C1 segment of cervical spinal cord (tissue), 14 donors: ENCODE data around the gene EDC4.
"Not testable (repeated sequence)": the region's sequence is repeated elsewhere in the genome, so short reads cannot be mapped to it uniquely, and the experiment has no call there.

Experiments used
- DNase-seq, 14 donors: peaks; one replicate each; lab custom pipeline; 2025; lab: John Stamatoyannopoulos, UW

The EDC4 gene

GRCh38 chr16:67847064-67847861, 25.6 kb upstream of the EDC4 start, which contains the start of gene CENPT:
Gene CENPT (minus strand): TSS chr16:67847693. CDS start chr16:67833859, 13,834 bp downstream.
- peak in 4 of 14 donors; percentile 57 to 82 (median 70) for DNase-seq

- no peak for DNase-seq
Measured at GRCh38 chr16:67848118-67848517, 24.7 kb upstream of the EDC4 start.

- no peak for DNase-seq
Measured at GRCh38 chr16:67853670-67854069, 19.2 kb upstream of the EDC4 start.

GRCh38 chr16:67855789-67856188, 17.1 kb upstream of the EDC4 start:
- no peak for DNase-seq

GRCh38 chr16:67856927-67857546, 15.8 kb upstream of the EDC4 start:
- DNase-seq, result no peak

- peak in 5 of 14 donors; percentile 1 to 58 (median 10) for DNase-seq
Measured at GRCh38 chr16:67857547-67858233, 15.2 kb upstream of the EDC4 start.

DNA sequence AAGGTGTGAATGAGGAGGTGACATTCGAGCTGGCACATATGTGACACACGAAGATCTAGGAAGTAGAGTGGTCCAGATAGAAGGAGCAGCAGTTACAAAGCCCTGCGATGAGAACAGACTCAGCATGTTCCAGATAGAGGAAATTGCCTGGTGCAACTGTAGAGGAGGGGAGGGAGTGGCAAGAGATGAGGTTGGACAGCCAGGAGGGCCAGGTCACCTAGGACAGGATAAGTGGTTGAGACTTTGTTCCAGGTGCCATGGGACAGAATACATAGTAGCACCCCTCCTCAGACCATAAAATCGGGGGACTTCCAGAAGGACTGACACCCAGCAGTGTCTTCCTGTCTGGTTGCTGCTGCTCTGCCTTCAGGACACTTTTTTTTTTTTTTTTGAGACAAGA, 14.4 kb upstream of the EDC4 start:
- no peak for DNase-seq

DNA sequence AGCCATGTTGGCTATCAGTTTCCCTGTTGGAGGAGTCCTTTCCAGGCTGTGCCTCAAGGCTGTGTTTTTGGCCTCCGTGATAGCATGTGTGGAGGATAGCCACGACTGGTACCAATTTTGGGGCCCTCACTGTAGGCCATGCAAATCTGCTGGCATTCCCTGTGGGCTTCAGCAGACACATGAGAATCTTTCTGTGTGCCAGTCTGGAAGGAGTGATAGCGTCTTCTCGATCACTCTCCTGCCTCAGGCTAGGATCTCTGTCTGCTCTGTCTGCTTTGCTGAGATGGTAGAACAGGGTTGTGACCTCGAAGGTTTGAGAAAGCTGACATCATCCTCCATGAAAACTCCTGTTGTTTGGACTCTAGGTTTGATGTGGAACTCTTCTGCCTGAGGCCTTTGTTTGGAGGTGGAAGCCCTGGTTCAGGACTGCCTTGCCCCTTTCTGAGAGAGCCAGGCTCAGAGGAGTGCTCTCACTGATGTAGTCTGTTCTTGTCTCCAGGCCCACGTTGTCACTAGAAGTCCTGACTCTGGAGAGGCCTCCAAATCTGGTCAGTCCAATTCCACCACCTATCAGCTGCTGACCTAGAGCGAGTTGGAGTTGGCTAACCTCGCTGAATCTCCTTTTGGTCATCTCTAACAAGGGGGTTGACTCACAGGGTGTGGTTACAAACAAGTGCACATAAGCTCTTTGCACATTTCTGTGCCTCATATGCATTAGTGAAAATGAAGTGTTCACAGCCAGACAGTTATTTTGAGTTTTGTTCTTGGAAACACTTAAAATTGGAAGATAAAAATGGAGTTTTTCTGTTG, 12.1 kb upstream of the EDC4 start:
- no peak for DNase-seq

DNA sequence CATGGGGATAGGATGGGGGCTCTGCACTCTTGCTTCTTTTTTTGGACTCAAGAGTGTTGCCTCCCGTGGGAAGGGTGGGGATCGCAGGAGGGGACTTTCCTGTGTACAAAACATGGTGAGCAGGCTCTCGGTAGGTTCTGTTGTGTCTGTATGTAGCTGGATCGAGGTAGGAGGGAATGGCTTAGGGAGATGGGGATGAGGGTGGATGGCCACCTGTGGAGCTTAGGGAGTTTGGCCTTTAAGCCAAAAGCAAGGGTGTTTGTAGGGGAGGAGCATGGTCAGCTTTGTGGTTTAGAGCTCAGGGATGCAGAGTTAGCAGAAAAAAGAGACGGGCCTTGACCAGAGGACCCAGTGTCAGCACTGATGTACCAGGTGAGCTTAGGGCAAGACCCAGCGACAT, 11.0 kb upstream of the EDC4 start:
- DNase-seq, result no peak

DNA sequence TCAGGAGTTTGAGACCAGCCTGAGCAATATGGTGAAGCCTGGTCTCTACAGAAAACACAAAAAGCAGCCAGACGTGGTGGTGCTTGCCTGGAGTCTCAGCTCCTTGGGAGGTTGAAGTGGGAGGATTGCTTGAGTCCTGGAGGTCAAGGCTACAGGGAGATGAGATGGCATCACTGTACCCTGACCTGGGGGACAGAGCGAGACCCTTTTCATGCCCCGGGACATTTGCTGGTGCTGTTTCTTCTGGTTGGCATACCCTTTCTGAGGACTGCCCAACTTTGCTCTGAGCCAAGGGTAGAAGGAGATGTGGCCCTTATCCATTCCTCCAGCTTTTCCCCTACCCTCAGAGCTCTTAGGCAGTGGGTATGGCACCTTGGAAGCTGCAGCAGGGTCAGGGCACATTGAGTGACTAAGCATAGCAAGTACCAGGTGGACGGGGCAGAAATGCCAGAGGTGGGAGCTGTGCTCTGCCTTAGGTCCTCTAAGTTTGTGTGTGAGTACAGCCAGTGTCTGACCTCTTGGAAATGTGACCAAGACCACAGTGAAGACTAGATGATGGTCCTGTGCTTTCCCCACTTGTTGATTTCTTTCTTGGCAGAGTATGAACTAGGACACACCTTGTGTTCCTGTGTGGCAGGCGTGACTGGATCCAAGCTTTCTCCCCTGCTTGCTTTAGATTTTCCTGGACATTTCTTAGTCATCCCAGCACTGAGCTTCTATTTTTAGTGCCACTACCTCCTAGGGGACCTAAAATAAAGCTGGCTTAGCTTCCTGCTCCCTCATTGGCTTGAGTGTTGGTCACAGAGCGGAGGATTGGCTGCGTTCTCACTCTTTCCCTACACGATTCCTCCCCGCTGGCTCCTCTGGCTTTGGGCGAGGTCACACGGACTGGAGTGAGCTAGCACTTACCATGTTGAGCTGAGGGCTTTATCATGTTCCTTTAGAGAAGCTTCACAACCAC, 9.9 kb upstream of the EDC4 start:
- DNase-seq, result peak in 3 of 14 donors; percentile 15 to 95 (median 15)

DNA sequence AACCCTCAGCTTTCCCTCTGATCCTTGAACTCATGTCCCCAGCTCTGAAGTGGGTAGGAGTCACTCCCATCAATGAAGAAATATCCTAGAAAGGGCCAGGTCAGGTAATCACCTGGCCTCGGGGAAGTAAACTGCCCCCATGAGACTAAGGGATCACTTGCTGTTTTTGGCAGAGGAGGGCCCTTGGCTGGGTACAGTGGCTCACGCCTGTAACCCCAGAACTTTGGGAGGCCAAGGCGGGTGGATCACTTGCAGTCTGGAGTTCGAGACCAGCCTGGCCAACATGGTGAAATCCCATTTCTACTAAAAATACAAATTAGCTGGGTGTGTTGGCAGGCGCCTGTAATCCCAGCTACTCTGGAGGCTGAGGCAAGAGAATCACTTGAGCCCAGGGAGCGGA, 8.8 kb upstream of the EDC4 start:
- DNase-seq, result not testable (repeated sequence)

DNA sequence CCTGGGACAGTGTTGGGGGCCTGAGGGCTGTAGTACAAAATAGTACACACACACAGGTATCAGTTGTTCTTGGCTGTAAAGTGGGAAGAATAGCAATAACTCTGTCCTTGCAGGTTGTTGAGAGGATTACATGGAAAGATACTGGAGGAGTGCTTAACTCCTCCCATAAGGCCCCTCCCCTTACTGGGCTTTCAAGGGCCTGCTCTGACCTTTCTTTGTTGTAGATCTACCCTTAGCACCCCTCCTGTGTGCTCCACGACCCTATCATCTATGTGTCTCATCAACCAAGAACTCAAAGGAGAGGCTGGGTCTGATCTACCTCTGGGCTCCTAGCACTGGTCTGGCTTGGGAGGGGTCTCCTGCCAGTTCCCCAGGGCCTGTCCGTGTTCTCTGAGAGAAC, 8.3 kb upstream of the EDC4 start:
- DNase-seq, result no peak

- no peak for DNase-seq
Measured at GRCh38 chr16:67865318-67865717, 7.5 kb upstream of the EDC4 start.

- no peak for DNase-seq
Measured at GRCh38 chr16:67868290-67868689, 4.6 kb upstream of the EDC4 start.

DNA sequence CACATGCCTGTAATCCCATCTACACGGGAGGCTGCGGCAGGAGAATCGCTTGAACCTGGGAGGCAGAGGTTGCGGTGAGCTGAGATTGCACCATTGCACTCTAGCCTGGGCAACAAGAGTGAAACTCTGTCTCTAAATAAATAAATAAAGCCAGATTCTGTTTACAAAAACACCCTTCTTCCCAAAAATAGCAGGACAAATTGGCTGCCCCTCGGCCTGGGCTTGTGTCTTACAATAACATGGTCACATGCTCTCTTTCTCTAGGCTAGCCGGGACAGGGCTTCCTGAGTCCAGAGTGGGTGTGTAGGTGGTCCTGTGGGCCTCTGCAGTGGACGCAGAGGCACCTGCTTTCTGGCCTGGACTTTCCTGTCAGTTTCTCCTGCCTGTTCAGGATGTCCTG, 3.2 kb upstream of the EDC4 start:
- no peak for DNase-seq

DNA sequence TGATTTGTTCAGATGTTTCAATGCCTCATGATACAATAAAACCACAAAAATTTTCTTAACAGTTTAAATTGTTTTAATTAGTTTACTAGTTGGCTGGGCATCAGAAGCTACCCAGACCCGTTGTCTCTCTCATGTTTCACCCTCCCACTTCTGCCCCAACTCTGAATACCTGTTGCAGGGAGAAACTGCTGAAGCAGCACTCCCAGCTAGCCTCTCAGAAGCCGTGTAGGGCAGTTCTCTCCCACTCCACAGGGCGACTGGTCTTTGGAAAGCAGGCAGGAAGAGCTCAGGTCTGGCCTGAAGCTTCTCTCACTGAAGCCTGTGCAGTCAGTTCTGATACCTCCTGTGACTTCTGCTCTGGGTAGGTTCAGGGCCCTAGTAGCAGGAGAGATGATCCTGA, 1.6 kb upstream of the EDC4 start:
- DNase-seq, result no peak

- DNase-seq, result no peak
Measured at GRCh38 chr16:67872131-67872630, 671 bp upstream of the EDC4 start.

- DNase-seq, result peak in 2 of 14 donors; percentile 6 to 20
Measured at GRCh38 chr16:67873435-67874370, 851 bp downstream of the EDC4 start.

DNA sequence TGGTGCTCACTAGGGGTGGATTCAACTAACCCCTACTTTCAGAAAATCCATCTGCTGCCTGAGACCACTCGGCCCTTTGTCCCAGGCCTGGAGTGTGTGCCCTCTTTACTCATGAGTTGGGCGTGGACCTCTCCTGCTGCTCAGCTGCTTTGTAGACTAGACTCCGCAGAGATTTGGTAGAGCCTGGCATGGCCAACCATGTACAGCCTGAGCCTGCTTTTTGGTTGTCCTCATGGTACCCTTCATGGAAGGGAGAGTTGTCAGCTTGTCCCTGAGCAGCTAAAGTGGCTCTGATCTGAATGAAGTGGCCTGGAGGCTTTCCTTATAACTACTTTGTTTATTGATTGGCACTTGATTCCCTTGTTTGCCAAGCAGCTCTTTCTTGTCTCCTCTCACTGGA, 1.5 kb downstream of the EDC4 start:
- no peak for DNase-seq
